Esophagus mucosa (tissue), 1 donor: ENCODE measurements around the gene MN1. TPM values are rescaled to one million over a fixed set of nuclear protein-coding genes. Genes with fewer than 3 reads are reported as not detected.

ENCODE experiments used
- ATAC-seq: fragments of 200-7000 bp; cut with Tn5 transposase; one replicate; pipeline ENCODE4 v1.9.1; 2020
- total RNA-seq: library from RNA; stranded (reverse); gene quantifications from one replicate; pipeline ENCODE4 v1.2.4, GENCODE V29; 2023
- donor health status: DM: yes; HTN: yes; CAD: no.

MN1 gene
- total RNA-seq, 1 donor from 2014 or later = 1.7 TPM

- no peak for ATAC-seq
Measured at GRCh38 chr22:27799015-27799826, 2.3 kb downstream of the MN1 start.

- no peak for ATAC-seq
Measured at GRCh38 chr22:27798511-27799014, 3.0 kb downstream of the MN1 start.

GRCh38 chr22:27797520-27798391 lies 3.8 kb downstream of the MN1 start:
- no peak for ATAC-seq

- ATAC-seq = no peak
Measured at GRCh38 chr22:27796829-27797519, 4.6 kb downstream of the MN1 start.

- no peak for ATAC-seq
Measured at GRCh38 chr22:27795696-27796517, 5.6 kb downstream of the MN1 start.

GRCh38 chr22:27795053-27795452 lies 6.5 kb downstream of the MN1 start:
- ATAC-seq = no peak

GRCh38 chr22:27794226-27794625 lies 7.3 kb downstream of the MN1 start:
- ATAC-seq = no peak

- no peak for ATAC-seq
Measured at GRCh38 chr22:27793576-27793975, 8.0 kb downstream of the MN1 start.

GRCh38 chr22:27792452-27793161 lies 8.9 kb downstream of the MN1 start:
- ATAC-seq = no peak

GRCh38 chr22:27791859-27792241 lies 9.7 kb downstream of the MN1 start:
- ATAC-seq = no peak

- ATAC-seq = no peak
Measured at GRCh38 chr22:27791159-27791858, 10.2 kb downstream of the MN1 start.

GRCh38 chr22:27790376-27791158 lies 11.0 kb downstream of the MN1 start:
- ATAC-seq = no peak

- no peak for ATAC-seq
Measured at GRCh38 chr22:27788500-27789288, 12.9 kb downstream of the MN1 start.

- no peak for ATAC-seq
Measured at GRCh38 chr22:27786965-27787364, 14.6 kb downstream of the MN1 start.

- no peak for ATAC-seq
Measured at GRCh38 chr22:27786291-27786932, 15.1 kb downstream of the MN1 start.

- ATAC-seq = no peak
Measured at GRCh38 chr22:27785831-27786230, 15.7 kb downstream of the MN1 start.

- no peak for ATAC-seq
Measured at GRCh38 chr22:27784120-27784475, 17.5 kb downstream of the MN1 start.

- ATAC-seq = no peak
Measured at GRCh38 chr22:27783436-27784119, 18.0 kb downstream of the MN1 start.
